GM23338 (cell line): ENCODE measurements around the gene DIAPH1. TPM values are rescaled to one million over a fixed set of nuclear protein-coding genes. Genes with fewer than 3 reads are reported as not detected.

ENCODE experiments used
- ATAC-seq: fragments of 200-7000 bp; cut with Tn5 transposase; 3 replicates; pipeline ENCODE4 v1.9.1; 2020
- DNase-seq: peaks from one replicate; pipeline ENCODE4 v3.0.0-alpha.2; 2015; ENCODE audit warnings: low spot score
- H2AFZ ChIP-seq: fragments of 200-600 bp; sonication (generic); 2 replicates; pipeline ENCODE4 v1.8.0; 2016; ENCODE audit warnings: antibody characterized with exemption, mild to moderate bottlenecking, moderate library complexity
- H3F3A ChIP-seq: fragments of 200-600 bp; sonication (generic); replicated peaks from 2 replicates; pipeline ENCODE4 v1.8.0; 2017; ENCODE audit warnings: antibody characterized with exemption, mixed run types, low read depth
- H3K27ac ChIP-seq: fragments of 200-600 bp; sonication (generic); 2 replicates; pipeline ENCODE4 v1.6.1; 2016; ENCODE audit warnings: low read depth
- H3K27me3 ChIP-seq: fragments of 200-600 bp; sonication (generic); 2 replicates; pipeline ENCODE4 v1.8.0; 2016; ENCODE audit warnings: mild to moderate bottlenecking, mixed run types, moderate library complexity; ENCODE audit not compliant: insufficient read depth
- H3K36me3 ChIP-seq: fragments of 200-600 bp; sonication (generic); 2 replicates; pipeline ENCODE4 v1.8.0; 2016; ENCODE audit warnings: mild to moderate bottlenecking; ENCODE audit not compliant: insufficient read depth
- H3K4me1 ChIP-seq: fragments of 200-600 bp; sonication (generic); 2 replicates; pipeline ENCODE4 v1.8.0; 2016; ENCODE audit warnings: mild to moderate bottlenecking, moderate library complexity; ENCODE audit not compliant: insufficient read depth
- H3K4me2 ChIP-seq: fragments of 200-600 bp; sonication (generic); 2 replicates; pipeline ENCODE4 v1.7.1; 2017; ENCODE audit warnings: mixed run types
- H3K4me3 ChIP-seq: fragments of 200-600 bp; sonication (generic); 2 replicates; pipeline ENCODE4 v1.6.1; 2016; ENCODE audit warnings: mixed run types
- H3K79me2 ChIP-seq: fragments of 200-600 bp; sonication (generic); replicated peaks from 2 replicates; pipeline ENCODE4 v1.8.0; 2017; ENCODE audit warnings: mild to moderate bottlenecking; ENCODE audit not compliant: insufficient read depth
- H3K9me2 ChIP-seq: fragments of 200-600 bp; sonication (generic); 2 replicates; pipeline ENCODE4 v1.8.0; 2017; ENCODE audit not compliant: insufficient read depth
- H4K20me1 ChIP-seq: fragments of 200-600 bp; sonication (generic); replicated peaks from 2 replicates; pipeline ENCODE4 v1.8.0; 2017; ENCODE audit warnings: mild to moderate bottlenecking; ENCODE audit not compliant: insufficient read depth
- H3K27ac Mint-ChIP-seq: 2 replicates; pipeline ENCODE4 v1.8.0; 2020; ENCODE audit warnings: inconsistent platforms, mild to moderate bottlenecking, moderate library complexity, mixed read lengths
- H3K27me3 Mint-ChIP-seq: 3 replicates; pipeline ENCODE4 v1.8.0; 2022; ENCODE audit warnings: low read depth, mild to moderate bottlenecking, moderate library complexity, mixed read lengths, inconsistent platforms; ENCODE audit not compliant: insufficient read depth, poor library complexity
- H3K36me3 Mint-ChIP-seq: 3 replicates; pipeline ENCODE4 v1.8.0; 2021; ENCODE audit warnings: low read depth, mild to moderate bottlenecking, inconsistent platforms, moderate library complexity, mixed read lengths
- H3K4me1 Mint-ChIP-seq: 3 replicates; pipeline ENCODE4 v1.8.0; 2020; ENCODE audit warnings: mild to moderate bottlenecking, inconsistent platforms, mixed read lengths
- H3K4me3 Mint-ChIP-seq: 3 replicates; pipeline ENCODE4 v1.8.0; 2021; ENCODE audit warnings: moderate library complexity, mild to moderate bottlenecking, inconsistent platforms, mixed read lengths
- H3K9me3 Mint-ChIP-seq: 3 replicates; pipeline ENCODE4 v1.8.0; 2020; ENCODE audit warnings: moderate library complexity, mild to moderate bottlenecking, inconsistent platforms, mixed read lengths
- CREB1 ChIP-seq: fragments of 250-450 bp; sonication (Bioruptor Pico); IDR thresholded peaks from 2 replicates; pipeline ENCODE4 v1.5.0; 2020; ENCODE audit warnings: low read depth, mild to moderate bottlenecking, moderate library complexity
- CTCF ChIP-seq, 2 experiments: fragments of 200-600 bp in 1 of 2; sonication (generic) in 1 of 2; conservative IDR thresholded peaks; 2 replicates each; pipeline versions ENCODE4 v1.5.1 to v1.6.1; 2016 to 2017; ENCODE audit warnings: antibody characterized with exemption in 2 of 2, low read depth in 2 of 2, mild to moderate bottlenecking in 2 of 2, moderate library complexity in 1 of 2
- EZH2 ChIP-seq: fragments of 200-600 bp; sonication (generic); IDR thresholded peaks from one replicate; pipeline ENCODE4 v1.8.0; 2017; ENCODE audit warnings: antibody characterized with exemption, mild to moderate bottlenecking, low read depth; ENCODE audit not compliant: unreplicated experiment
- EZH2phosphoT487 ChIP-seq: fragments of 200-600 bp; sonication (generic); IDR thresholded peaks from one replicate; pipeline ENCODE4 v1.8.1; 2018; ENCODE audit warnings: antibody characterized with exemption; ENCODE audit not compliant: unreplicated experiment
- JUNB ChIP-seq: IDR thresholded peaks from one replicate; pipeline ENCODE4 v1.6.1; 2016; ENCODE audit warnings: antibody characterized with exemption; ENCODE audit not compliant: unreplicated experiment
- NANOG ChIP-seq: IDR thresholded peaks from 2 replicates; pipeline ENCODE4 v1.6.1; 2016; ENCODE audit warnings: antibody characterized with exemption, borderline replicate concordance
- POLR2AphosphoS5 ChIP-seq: IDR thresholded peaks from 2 replicates; pipeline ENCODE4 v1.6.1; 2016; ENCODE audit warnings: antibody characterized with exemption, low read depth
- STAT1 ChIP-seq: IDR thresholded peaks from one replicate; pipeline ENCODE4 v1.6.1; 2016; ENCODE audit warnings: antibody characterized with exemption; ENCODE audit not compliant: unreplicated experiment
- ZNF114 ChIP-seq: fragments of 250-450 bp; sonication (Bioruptor Pico); IDR thresholded peaks from 2 replicates; pipeline ENCODE4 v1.5.0; 2020; ENCODE audit warnings: mild to moderate bottlenecking, moderate library complexity
- ZNF331 ChIP-seq: fragments of 250-450 bp; sonication (Bioruptor Pico); IDR thresholded peaks from 2 replicates; pipeline ENCODE4 v1.5.0; 2020; ENCODE audit warnings: low read depth, mild to moderate bottlenecking, moderate library complexity
- ZNF462 ChIP-seq: fragments of 250-450 bp; sonication (Bioruptor Pico); IDR thresholded peaks from 2 replicates; pipeline ENCODE4 v1.5.0; 2020; ENCODE audit warnings: mild to moderate bottlenecking, moderate library complexity
- polyA plus RNA-seq: library from polyadenylated mRNA; unstranded; fragments of >200 nt; fragmentation: Nextera tagmentation; extraction: Ambion mirVana; gene quantifications from 2 replicates; pipeline ENCODE4 v1.2.1, GENCODE V29; 2016
- total RNA-seq: library from RNA; depleted of rRNA; stranded (reverse); fragments of >200 nt; shearing (Covaris generic); gene quantifications from 2 replicates; pipeline ENCODE4 v1.2.3, GENCODE V29; 2014
- TF ChIP-seq, protein P1 (sequence below): IDR thresholded peaks from 2 replicates; pipeline ENCODE4 v1.6.1; 2016; ENCODE audit warnings: antibody characterized with exemption
- TF ChIP-seq, protein P2 (sequence below): IDR thresholded peaks from one replicate; pipeline ENCODE4 v1.6.1; 2018; ENCODE audit warnings: antibody characterized with exemption; ENCODE audit not compliant: unreplicated experiment

The DIAPH1 gene
- total and polyA plus RNA-seq, 2 experiments from 2014 or later: 42.9 to 104 TPM

GRCh38 chr5:141524604-141525597 is 93.9 kb downstream of the DIAPH1 start:
- peaks cover 22% of the 10 kb centered on the region for H3K4me1 Mint-ChIP-seq
- TF ChIP-seq EZH2phosphoT487 (no peak), CTCF (conservative IDR thresholded peaks at IDR 0.05; ENCODE audit: low read depth in 2 of 2) (peak; percentile 100), JUNB (no peak), EZH2 (no peak), ZNF462 (CRISPR knock-in tag) (no peak), POLR2AphosphoS5 (peak; percentile 24; the same call in 1 of the 2 replicates), STAT1 (no peak), NANOG (no peak), CREB1 (CRISPR knock-in tag) (peak; percentile 57; the same call in 1 of the 2 replicates), ZNF114 (CRISPR knock-in tag) (no peak), ZNF331 (no peak)
- TF ChIP-seq, protein P1, sequence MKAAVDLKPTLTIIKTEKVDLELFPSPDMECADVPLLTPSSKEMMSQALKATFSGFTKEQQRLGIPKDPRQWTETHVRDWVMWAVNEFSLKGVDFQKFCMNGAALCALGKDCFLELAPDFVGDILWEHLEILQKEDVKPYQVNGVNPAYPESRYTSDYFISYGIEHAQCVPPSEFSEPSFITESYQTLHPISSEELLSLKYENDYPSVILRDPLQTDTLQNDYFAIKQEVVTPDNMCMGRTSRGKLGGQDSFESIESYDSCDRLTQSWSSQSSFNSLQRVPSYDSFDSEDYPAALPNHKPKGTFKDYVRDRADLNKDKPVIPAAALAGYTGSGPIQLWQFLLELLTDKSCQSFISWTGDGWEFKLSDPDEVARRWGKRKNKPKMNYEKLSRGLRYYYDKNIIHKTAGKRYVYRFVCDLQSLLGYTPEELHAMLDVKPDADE: no peak
- TF ChIP-seq, protein P2, sequence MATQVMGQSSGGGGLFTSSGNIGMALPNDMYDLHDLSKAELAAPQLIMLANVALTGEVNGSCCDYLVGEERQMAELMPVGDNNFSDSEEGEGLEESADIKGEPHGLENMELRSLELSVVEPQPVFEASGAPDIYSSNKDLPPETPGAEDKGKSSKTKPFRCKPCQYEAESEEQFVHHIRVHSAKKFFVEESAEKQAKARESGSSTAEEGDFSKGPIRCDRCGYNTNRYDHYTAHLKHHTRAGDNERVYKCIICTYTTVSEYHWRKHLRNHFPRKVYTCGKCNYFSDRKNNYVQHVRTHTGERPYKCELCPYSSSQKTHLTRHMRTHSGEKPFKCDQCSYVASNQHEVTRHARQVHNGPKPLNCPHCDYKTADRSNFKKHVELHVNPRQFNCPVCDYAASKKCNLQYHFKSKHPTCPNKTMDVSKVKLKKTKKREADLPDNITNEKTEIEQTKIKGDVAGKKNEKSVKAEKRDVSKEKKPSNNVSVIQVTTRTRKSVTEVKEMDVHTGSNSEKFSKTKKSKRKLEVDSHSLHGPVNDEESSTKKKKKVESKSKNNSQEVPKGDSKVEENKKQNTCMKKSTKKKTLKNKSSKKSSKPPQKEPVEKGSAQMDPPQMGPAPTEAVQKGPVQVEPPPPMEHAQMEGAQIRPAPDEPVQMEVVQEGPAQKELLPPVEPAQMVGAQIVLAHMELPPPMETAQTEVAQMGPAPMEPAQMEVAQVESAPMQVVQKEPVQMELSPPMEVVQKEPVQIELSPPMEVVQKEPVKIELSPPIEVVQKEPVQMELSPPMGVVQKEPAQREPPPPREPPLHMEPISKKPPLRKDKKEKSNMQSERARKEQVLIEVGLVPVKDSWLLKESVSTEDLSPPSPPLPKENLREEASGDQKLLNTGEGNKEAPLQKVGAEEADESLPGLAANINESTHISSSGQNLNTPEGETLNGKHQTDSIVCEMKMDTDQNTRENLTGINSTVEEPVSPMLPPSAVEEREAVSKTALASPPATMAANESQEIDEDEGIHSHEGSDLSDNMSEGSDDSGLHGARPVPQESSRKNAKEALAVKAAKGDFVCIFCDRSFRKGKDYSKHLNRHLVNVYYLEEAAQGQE: no peak
- DNase-seq (peak; percentile 100), ATAC-seq (peak; percentile 98)
- H3K27me3 ChIP-seq: no peaks in the 10 kb centered on the region
- no peaks in the 10 kb centered on the region for H3K27me3 Mint-ChIP-seq
- peak overlapping the region; percentile 47 for H3K27ac ChIP-seq
- 0 out of 2 replicates have a peak overlapping the region, but pooled peaks have one; percentile 15 for H3K4me2 ChIP-seq
- peak overlapping the region; percentile 9; the same call in 1 of the 3 replicates for H3K4me3 Mint-ChIP-seq
- no peaks in the 10 kb centered on the region for H3K9me2 ChIP-seq
- peaks cover 9% of the 10 kb centered on the region; the same call in 1 of the 2 replicates for H3F3A ChIP-seq
- H4K20me1 ChIP-seq: peaks cover 4% of the 10 kb centered on the region
- no peak overlapping the region for H3K4me3 ChIP-seq
- H3K79me2 ChIP-seq: 0 out of 2 replicates have a peak, but pooled peaks cover 6% of the 10 kb centered on the region
- peaks cover 11% of the 10 kb centered on the region for H3K4me1 ChIP-seq
- no peak overlapping the region for H2AFZ ChIP-seq
- H3K27ac Mint-ChIP-seq: peak overlapping the region; percentile 70
- H3K36me3 ChIP-seq: peaks cover 34% of the 10 kb centered on the region
- no peaks in the 10 kb centered on the region for H3K9me3 Mint-ChIP-seq
- H3K36me3 Mint-ChIP-seq: peaks cover 72% of the 10 kb centered on the region
